ENCODE results near the gene P2RX4.
A peak's percentile ranks its signal among the peaks of the same experiment; 100 is the strongest.
"Not testable (repeated sequence)": the region's sequence is repeated elsewhere in the genome, so short reads cannot be mapped to it uniquely, and the experiment has no call there.

The P2RX4 gene

DNA sequence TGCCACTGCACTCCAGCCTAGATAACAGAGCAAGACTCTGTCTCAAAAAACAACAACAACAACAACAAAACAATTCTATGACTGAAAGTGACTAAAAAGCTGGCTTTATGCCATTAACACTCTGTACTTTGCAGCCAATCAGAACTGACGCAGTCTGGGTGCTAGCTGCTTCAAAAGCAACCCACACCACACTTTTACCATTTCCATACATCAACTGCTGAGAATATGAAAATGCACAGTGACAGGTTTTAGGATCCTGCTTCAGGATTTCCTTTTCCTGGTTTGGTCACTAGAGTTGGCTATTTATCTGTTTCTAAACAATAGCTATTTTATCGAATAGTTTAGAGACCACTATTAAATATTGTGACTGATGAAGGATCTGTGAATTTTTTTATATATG lies 23.1 kb upstream of the P2RX4 start:
- DNase-seq (ENCODE audit: extremely low spot score, insufficient read length, low read depth), result no peak
- FAIRE-seq, result no peak

DNA sequence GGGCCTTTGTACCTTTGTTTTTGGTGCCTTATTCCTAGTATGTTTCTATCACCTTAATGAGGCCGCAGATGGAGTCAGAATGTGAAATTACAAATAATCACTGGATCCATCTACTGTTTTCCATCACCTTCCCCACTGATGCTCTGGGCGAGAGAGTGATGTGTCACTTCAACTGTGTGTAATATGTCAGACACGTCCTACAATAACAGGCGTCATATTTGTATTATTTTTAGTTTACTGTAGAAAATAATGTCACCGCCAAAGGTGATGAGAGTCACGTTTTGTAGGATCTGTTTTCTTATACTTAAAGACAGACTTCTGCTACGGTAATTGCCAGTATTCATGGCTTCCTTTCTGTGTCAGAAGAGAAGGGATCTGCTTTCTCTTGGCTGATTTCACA lies 22.4 kb upstream of the P2RX4 start:
- no peak for FAIRE-seq
- no peak for DNase-seq (ENCODE audit: extremely low spot score, insufficient read length, low read depth)

DNA sequence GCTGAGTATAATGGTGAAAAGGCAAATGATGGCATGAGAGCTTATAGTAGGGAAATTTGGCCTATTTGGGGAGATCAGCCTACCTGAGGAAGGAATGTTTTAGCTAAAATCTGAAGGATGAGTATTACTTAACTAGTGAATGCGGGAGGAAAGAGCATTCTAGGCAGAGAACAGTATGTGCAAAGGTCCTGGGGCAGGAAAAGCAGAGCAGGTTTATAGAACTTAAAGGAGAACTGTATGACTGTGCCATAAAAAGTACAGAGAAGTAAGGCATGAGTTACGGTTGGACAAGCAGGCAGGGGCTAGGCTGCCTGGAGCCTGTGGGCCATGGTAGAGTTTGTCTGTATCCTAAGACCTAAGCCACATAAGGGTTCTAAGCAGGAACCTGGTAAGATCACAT lies 21.7 kb upstream of the P2RX4 start:
- FAIRE-seq, result no peak
- no peak for DNase-seq (ENCODE audit: extremely low spot score, insufficient read length, low read depth)

DNA sequence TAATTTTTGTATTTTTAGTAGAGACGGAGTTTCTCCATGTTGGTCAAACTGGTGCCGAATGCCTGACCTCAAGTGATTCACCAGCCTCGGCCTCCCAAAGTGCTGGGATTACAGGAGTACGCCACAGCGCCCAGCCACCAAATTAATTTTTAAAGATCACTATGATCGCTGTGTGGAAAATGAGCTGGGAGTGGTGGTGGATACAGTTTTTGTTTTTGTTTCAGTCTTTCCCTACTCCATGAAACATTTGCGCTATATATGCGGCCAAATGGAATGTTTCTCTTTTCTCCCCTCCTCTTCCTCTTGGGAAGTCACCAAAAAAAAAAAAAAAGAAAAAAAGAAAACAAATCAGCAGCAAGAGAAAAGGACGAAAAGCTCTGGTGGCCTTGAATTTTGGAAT lies 20.8 kb upstream of the P2RX4 start:
- FAIRE-seq, result no peak
- no peak for DNase-seq (ENCODE audit: extremely low spot score, insufficient read length, low read depth)

DNA sequence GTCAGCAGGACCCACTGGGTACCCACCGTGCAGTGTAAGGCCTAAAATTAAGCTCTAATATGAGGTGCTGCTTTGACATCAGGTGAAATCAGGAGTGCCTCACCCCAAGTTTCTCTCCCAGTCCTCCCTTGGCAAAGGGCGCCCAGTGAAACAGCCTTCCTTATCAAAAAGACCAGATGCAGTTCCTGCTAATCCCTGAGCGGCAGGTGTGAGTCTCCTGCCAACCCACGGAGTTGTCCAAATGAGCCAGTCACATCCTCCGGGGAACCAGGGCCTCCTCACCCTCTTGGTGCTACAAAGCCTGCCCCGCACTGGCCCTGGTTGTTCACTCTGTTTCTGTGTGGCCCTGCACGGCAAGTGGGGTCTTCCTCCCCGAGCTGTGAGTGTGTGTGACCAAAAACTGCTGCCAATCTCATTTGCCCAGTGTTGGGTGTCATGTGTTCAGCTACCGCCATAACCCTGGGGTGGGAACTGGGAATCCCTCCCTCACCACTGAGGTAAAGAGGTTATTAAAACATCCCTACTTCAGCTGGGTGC lies 20.2 kb upstream of the P2RX4 start:
- FAIRE-seq, result no peak
- no peak for DNase-seq (ENCODE audit: extremely low spot score, insufficient read length, low read depth)

DNA sequence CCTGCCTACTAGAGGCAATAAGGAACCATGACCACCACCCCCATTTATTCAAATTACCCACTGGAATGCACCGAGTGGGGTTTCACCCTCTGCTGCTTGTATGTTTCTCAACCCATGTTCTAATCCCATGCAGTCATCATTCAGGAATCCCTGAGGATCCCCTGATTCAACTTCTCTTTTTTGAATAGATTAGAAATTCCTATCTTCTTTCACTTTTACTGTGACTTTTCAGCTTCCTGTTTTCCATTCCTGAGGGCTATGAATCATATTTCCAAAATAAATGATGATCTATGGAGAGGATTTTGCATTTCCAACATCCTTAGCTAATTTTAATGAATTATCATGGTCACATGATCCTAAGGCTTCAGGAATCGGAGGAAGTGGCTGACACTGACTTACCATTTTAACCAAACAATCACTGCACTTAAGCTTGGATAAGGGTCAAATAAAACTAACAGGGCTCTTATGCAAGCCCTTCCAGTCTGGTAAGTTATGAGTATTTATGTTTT lies 19.4 kb upstream of the P2RX4 start:
- FAIRE-seq (no peak), DNase-seq (ENCODE audit: extremely low spot score, insufficient read length, low read depth) (no peak)

DNA sequence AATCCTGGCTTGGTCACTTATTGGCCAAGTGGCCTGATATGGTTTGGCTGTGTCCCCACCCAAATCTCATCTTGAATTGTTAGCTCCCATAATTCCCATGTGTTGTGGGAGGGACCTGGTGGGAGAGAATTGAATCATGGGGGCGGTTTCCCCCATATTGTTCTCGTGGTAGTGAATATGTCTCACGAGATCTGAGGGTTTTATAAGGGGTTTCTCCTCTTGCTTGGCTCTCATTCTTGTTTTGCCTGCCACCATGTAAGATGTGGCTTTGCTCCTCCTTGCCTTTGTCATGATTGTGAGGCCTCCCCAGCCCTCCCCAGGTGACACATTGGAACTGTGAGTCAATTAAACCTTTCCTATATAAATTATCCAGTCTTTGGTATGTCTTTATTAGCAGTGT lies 18.8 kb upstream of the P2RX4 start:
- DNase-seq (ENCODE audit: extremely low spot score, insufficient read length, low read depth) (no peak), FAIRE-seq (no peak)

DNA sequence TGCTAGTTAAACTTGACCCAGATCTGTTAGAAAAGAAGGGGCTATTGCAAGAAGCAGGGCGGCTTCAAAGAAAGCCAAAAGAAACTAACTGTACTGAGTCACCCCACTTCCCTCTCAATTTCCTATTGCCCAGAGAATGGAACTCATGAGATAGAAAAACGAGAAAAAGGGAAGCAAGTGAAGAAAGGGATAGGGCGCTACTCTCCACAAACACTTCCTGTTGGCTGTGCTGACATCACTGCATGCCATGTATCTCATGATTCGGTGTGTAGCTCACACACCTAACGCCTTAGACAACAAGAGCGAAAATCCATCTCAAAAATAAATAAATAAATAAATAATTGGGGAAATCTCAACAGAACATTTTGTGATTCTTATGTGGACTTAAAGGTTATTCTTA lies 13.0 kb upstream of the P2RX4 start:
- no peak for DNase-seq (ENCODE audit: extremely low spot score, insufficient read length, low read depth)
- no peak for FAIRE-seq

DNA sequence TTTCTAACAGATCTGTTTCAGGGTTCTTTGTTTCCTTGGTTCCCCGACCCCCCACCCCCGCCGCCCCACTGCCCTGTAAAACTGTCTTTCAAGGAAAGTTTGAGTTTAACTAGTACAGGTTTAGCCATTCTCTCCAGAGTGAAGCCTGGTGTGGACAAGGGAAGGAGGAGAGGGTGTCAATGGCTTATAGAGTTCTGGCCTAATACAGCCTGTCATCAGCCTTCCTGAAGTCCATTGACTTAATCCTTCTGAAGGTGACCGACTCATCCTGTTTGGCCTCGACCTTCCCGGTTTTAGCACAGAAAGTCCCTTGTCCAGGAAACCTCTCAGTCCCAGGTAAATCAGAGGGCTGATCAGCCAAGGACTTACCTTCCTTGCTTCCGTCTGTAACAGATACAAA lies 11.0 kb upstream of the P2RX4 start:
- DNase-seq (ENCODE audit: extremely low spot score, insufficient read length, low read depth) (no peak), FAIRE-seq (no peak)

DNA sequence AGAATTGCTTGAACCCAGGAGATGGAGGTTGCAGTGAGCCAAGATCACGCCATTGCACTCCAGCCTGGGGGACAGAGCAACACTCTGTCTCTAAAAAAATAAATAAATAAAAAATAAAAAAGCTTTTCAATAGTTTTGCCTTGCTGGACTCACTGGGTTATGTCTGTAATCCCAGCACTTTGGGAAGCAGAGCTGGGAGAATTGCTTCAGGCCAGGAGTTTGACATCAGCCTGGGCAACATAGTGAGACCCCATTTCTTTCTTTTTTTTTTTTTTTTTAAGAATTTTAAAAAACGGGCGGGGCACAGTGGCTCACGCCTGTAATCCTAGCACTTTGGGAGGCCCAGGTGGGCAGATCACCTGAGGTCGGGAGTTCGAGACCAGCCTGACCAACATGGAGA lies 8.8 kb upstream of the P2RX4 start:
- FAIRE-seq; DNase-seq (ENCODE audit: extremely low spot score, insufficient read length, low read depth): not testable (repeated sequence)

DNA sequence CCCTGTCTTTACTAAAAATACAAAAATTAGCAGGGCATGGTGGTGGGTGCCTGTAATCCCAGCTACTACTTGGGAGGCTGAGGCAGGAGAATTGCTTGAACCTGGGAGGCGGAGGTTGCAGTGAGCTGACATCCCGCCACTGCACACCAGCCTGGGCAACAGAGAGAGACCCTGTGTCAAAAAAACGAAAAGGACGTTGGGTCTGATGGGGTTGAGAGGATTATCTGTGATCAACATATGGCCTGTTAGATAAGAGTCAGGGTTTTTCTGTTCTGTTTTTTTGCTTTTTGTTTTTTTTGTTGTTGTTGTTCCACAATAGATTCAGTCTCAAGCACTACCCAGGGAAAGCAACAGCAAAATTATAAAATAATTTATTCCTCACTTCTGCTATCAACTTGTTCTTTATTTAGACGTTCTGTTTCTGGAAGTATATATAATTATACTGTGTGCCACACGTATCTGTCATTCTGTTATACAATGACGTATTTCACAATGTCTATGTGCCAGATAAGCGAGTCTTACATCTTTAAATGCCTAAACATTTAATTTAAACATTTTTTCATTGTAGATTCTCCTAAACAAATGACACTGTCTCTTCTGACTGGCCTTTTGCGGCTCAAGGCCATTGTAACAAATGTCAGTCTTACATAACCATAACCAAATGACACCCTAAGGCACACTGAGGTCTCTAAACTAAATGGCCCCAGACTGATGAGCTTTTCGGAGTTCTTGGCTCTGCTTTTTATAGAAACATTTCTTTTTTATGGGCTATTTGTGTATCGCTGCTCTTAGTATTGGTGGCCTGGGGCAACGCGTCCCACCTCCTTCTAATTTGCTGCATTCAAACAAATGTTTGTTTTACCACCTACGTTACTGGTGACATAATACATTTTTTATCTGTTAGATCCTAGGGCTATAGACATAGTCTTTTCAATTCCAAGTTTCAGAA lies 7.2 kb upstream of the P2RX4 start:
- no peak for FAIRE-seq
- DNase-seq (ENCODE audit: extremely low spot score, insufficient read length, low read depth), result no peak

DNA sequence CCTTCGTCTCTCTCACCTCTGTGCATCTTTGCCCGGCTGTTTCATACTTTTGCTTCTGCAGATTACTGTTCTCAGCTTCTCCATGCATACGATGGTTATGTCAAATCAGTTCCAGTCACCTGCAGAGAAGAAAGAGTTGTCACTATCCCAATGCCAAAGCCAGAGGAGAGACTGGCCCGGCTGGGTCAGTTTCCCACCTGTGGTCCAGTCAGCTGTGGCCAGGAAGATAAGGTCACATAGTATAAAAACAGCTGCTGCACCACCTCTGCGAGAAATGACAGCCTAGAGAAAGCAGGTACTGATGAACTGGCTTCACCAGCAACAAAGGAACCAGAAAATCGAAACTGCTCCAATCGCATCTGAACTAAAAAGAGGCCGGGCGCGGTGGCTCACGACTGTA lies 6.4 kb upstream of the P2RX4 start:
- no peak for FAIRE-seq
- DNase-seq (ENCODE audit: extremely low spot score, insufficient read length, low read depth), result no peak

DNA sequence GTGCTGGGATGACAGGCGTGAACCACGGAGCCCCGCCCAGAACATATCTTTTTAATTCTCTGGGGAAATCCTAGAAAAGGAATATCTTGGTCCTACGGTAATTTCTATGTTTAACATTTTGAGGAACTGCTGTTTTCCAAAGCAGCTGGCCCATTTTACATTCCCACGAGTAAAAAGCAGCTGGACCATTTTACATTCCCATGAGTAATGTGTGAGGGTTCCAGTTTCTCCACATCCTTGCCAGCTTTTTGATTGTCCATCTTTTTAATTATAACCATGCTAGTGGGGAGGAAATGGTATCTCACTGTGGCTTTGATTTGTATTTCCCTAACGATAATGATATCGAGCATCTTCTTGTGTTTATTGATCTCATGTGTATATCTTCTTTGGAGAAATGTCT lies 4.4 kb upstream of the P2RX4 start:
- FAIRE-seq (no peak), DNase-seq (ENCODE audit: extremely low spot score, insufficient read length, low read depth) (no peak)

DNA sequence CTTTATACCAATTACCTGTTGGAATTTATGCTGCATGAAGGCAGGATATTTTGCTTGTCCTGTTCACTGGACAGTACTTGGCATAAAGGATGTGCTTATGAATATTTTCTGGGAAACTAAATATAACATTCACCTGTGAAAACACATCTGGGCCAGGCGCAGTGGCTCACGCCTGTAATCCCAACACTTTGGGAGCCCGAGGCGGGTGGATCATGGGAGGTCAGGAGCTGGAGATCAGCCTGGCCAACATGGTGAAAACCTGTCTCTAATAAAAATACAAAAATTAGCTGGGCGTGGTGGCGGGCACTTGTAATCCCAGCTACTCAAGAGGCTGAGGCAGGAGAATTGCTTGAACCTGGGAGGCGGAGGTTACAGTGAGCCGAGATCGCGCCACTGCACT lies 1.4 kb upstream of the P2RX4 start:
- not testable (repeated sequence) for DNase-seq (ENCODE audit: extremely low spot score, insufficient read length, low read depth); FAIRE-seq

DNA sequence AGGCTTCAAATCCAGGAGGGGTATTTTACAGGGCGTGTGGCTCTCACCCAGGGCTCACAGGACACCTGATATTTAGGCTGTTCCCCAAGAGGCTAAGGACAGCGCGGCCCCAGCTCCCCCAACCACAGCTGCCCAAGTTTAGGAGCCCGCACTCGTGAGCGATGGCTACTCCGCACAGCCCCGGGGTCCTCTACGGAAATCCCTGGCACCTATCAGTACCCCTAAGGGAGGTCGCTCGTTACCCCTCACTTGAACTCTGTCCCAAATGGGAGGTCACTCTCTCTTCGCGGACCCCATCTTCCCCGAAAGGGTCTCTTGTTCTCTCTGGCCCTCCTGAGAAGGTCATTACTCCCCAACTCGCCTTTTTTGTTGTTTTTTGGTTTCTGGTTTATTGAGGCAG lies 708 bp upstream of the P2RX4 start:
- DNase-seq (ENCODE audit: extremely low spot score, insufficient read length, low read depth), result no peak
- FAIRE-seq, result no peak

DNA sequence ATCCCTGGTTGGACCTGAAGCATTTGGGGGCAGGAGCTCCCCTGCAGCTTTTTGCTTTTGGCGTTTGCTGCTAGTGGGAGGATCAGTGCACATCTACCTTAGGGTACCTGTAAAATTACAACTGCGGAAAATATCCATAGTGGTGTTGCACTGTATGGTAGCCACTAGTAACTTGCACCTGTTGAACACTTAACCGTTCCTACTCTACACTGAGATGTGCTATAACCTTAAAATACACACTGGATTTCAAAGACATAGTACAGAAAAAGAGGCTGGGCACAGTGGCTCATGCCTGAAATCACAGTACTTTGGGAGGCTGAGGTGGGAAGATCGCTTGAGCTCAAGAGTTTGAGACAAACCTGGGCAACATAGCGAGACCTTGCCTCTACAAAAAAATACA lies 2.9 kb downstream of the P2RX4 start:
- DNase-seq (ENCODE audit: extremely low spot score, insufficient read length, low read depth), result no peak
- no peak for FAIRE-seq

DNA sequence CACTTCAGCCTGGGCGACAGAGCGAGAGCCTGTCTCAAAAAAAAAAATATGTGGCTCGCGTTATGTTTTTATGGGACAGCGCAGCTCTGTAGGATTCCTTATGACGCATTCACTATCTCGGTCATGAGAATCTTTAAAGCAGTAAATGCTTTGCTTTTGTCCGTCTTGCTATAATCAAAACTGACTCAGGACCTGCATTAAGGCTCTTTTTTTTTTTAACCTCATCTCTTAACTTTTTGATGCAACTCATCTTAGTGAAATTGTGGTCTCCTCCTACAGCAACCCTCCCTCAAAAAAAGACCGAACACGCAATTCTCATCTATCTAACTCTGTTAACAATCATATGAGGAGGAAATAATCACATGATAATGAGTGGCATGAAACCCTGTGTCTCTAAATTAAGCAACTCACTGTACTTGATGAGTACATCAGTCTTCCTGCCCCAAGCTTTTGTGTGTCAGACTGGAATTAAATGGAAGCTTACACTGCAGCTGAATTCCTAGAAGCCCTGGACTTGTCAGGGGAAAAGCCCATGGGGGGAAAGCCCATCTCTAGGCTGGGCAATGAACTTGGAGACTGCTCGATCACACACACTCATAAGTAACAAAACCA lies 4.3 kb downstream of the P2RX4 start:
- FAIRE-seq, result peak; percentile 42

DNA sequence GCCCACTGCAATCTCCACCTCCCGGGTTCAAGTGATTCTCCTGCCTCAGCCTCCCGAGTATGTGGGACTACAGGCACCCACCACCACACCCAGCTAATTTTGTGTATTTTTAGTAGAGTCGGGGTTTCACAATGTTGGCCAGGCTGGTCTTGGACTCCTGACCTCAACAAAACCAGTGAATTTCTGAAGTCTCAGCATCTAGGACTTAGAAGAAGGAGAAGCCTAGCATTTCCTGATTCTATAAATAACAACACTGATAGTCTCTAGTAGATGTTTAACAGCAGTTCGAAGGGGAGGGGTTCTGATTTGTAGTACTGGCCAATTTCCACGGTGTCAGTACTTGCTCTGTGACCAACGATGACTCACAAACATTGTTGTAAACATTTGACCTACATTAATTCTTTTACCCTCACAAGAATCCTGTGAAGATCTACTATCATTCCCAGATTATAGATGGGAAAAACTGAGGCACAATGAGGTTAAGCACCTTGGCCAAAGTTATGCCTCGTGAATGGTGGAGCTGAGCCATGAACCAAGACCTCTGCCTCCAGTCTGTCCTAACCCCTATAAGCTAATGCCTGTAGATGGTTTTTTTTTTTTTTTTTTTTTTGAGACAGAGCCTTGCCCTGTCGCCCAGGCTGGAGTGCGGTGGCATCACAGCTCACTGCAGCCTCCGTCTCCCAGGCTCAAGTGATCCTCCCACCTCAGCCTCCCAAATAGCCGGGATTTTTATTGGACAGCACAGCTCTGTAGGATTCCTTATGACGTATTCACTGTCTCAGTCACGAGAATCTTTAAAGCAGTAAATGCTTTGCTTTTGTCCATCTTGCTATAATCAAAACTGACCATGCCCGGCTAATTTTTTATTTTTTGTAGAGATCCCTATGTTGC lies 5.2 kb downstream of the P2RX4 start:
- no peak for DNase-seq (ENCODE audit: extremely low spot score, insufficient read length, low read depth)
- FAIRE-seq, result peak; percentile 74

More for the DNA sequence above, 4.3 kb downstream of the P2RX4 start:
- no peak for DNase-seq (ENCODE audit: extremely low spot score, insufficient read length, low read depth)

DNA sequence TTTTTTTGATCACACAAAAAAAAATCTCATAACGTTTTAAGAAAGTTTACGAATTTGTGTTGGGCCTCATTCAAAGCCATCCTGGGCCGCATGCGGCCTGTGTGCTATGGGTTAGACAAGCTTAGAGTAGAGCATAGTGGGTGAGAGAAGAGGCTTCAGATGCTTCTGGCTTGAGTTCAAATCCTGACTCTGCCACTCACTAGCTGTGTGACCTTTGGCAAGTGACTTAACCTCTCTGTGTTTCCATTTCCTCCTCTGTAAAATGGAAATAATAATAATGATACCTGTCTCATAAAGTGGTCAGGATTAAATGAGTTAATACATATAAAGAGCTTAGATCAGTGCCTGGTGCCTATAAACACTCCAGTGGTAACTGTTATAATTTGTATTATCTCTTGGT lies 6.2 kb downstream of the P2RX4 start:
- FAIRE-seq, result no peak
- DNase-seq (ENCODE audit: extremely low spot score, insufficient read length, low read depth), result no peak

DNA sequence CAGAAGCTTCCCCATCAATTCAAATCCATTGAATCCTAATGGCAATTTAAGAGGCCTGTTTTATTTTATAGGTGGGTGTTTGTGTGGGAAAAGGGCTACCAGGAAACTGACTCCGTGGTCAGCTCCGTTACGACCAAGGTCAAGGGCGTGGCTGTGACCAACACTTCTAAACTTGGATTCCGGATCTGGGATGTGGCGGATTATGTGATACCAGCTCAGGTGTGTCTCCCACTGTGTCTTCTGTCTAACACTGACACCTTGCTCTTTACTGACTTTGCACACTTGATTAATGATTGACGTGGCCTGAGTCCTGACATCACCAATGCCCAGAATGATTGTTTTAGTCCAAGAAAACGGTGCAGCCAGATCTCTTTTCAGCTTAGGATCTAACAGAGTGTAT lies 7.1 kb downstream of the P2RX4 start:
- FAIRE-seq (no peak), DNase-seq (ENCODE audit: extremely low spot score, insufficient read length, low read depth) (no peak)
